Hematopoietic multipotent progenitor cell treated with erythropoietin and hydrocortisone succinate and interleukin-3 and kit ligand, for 6 days (in vitro differentiated cells): ENCODE results near the gene INHBC.

Source experiments
- DNase-seq: peaks from one replicate; pipeline ENCODE4 v3.0.0-alpha.2; 2015

INHBC gene

GRCh38 chr12:57455374-57456144, 21.0 kb downstream of the INHBC start:
- no peak for DNase-seq

DNA sequence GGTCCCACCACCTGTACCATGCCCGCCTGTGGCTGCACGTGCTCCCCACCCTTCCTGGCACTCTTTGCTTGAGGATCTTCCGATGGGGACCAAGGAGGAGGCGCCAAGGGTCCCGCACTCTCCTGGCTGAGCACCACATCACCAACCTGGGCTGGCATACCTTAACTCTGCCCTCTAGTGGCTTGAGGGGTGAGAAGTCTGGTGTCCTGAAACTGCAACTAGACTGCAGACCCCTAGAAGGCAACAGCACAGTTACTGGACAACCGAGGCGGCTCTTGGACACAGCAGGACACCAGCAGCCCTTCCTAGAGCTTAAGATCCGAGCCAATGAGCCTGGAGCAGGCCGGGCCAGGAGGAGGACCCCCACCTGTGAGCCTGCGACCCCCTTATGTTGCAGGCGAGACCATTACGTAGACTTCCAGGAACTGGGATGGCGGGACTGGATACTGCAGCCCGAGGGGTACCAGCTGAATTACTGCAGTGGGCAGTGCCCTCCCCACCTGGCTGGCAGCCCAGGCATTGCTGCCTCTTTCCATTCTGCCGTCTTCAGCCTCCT, 21.6 kb downstream of the INHBC start:
- peak; percentile 83 for DNase-seq

DNA sequence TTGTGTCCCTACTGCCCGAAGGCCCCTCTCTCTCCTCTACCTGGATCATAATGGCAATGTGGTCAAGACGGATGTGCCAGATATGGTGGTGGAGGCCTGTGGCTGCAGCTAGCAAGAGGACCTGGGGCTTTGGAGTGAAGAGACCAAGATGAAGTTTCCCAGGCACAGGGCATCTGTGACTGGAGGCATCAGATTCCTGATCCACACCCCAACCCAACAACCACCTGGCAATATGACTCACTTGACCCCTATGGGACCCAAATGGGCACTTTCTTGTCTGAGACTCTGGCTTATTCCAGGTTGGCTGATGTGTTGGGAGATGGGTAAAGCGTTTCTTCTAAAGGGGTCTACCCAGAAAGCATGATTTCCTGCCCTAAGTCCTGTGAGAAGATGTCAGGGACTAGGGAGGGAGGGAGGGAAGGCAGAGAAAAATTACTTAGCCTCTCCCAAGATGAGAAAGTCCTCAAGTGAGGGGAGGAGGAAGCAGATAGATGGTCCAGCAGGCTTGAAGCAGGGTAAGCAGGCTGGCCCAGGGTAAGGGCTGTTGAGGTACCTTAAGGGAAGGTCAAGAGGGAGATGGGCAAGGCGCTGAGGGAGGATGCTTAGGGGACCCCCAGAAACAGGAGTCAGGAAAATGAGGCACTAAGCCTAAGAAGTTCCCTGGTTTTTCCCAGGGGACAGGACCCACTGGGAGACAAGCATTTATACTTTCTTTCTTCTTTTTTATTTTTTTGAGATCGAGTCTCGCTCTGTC, 22.3 kb downstream of the INHBC start:
- DNase-seq: no peak

GRCh38 chr12:57458665-57459054, 24.1 kb downstream of the INHBC start:
- DNase-seq: no peak

DNA sequence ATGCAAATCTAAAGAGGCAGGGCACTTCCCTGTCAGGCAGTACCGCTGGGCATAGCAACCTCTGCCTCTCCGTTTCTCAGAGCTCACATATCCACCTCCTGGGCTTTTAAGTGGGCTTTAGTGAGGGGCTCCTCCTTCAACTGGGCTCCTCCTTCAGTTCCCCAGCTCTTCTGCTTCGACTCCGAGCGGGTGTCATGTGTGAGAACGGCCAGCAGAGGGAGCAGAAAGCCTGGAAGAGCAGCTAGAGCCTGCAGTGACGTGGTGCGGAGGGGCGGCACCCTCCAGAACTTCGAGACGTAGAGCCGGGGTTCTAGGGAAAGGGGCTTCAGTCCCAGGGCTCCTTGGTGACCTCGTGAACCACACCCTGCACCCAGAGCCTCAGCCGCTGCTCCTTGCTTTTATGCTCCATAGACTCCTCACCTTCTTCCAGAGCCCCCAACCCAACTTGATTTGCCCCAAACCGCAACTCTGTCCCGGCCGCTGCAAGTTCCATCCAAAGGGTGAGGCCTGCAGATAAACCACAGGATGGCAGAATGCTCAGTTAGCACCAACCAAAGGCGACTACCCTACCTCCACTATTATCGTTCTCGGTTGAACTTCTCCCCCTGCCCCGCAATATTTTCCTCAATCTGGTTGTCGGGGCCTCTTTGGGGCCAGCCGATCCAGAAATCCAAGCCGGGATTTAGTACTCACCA, 24.6 kb downstream of the INHBC start:
- peak; percentile 96 for DNase-seq

DNA sequence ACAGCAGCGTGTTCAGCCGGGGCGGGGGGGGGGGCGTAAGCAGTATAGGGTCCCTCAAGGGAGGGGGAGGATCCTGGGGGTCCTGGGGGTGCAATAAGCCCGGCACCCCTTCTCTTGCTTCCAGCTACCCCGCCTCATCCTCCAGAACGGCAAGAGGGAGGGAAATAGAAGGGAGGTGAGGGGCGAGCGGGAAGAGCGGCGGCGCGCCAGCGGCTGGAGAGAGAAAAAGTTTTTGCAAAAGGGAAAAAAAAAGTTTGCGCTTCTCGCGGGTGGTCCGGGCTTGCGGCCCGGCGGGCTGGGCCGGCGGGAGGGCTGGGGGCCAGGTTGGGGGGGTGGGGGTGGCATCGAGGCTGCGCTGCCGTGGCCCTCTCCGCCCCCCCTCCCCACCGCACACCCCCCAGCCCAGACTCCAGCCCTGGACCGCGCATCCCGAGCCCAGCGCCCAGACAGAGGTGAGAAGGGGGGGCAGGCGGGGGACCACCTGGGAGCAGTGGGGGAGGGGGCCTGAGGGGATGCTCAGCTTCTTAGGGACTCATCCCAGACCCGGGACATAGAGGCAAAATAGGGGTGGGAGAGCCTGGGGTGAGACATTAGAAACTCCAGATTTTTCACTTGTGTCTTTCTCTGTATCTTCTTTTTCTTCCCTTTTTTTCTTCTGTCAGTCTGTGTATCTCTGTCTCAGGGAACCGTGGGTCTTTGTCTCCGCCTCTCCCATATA, 25.3 kb downstream of the INHBC start, which contains the start of gene GLI1:
Gene GLI1, plus strand, starts transcription at position 36 of the 718 bp plus-strand sequence. CDS start 3,907 bp downstream, outside the sequence.
- peak; percentile 29 for DNase-seq

DNA sequence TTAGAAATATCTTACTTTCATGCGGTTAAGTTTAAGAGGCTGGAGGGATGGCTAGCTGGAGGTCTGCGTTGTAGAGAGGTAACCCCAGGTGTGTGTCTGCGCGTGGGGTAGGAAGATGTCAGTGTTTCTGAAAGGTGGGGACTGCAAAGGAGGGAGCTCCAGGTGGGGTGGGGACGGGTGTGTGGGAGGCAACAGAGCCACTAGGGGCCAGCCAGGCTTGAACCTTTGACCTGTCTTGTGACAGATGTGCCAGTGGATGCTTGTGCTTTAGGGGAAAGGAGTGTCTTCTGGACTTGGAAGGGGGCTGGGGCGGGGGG, 25.8 kb downstream of the INHBC start:
- DNase-seq: no peak

GRCh38 chr12:57460841-57461275, 26.3 kb downstream of the INHBC start:
- DNase-seq: no peak

DNA sequence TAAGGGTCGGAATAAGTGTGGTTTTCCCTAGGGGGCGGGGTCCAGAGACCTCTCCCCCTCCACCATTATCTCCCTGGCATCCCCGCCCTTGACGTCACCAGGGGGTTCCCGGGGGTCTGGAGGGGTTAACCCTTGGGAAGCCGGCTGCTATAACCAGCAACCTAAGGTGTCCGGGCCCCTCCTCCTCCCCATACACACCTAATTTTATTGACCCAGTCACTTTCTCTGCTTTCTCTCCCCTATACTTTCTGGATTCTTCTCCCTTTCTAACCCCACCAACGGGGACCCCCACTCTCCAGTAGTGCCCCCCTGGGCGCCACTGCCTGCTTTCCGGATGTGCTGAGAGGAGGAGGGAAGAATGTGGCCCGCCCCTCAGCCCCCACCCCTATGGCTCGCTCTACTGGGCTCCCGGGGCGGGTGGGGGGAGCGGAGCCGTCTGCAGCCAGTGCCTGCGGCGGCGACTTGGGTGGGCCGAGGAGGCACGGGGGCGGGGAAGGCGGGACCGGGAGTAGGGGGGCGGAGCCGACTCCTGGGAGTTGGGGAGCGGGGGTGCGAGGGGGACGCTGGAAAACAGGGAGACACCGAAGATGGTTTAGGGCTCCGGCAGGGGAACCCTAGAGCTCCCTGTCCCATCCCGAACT, 26.8 kb downstream of the INHBC start:
- peak; percentile 45 for DNase-seq

- peak; percentile 26 for DNase-seq
Measured at GRCh38 chr12:57461917-57462250, 27.3 kb downstream of the INHBC start.

GRCh38 chr12:57462251-57462911, 27.8 kb downstream of the INHBC start:
- peak; percentile 93 for DNase-seq

DNA sequence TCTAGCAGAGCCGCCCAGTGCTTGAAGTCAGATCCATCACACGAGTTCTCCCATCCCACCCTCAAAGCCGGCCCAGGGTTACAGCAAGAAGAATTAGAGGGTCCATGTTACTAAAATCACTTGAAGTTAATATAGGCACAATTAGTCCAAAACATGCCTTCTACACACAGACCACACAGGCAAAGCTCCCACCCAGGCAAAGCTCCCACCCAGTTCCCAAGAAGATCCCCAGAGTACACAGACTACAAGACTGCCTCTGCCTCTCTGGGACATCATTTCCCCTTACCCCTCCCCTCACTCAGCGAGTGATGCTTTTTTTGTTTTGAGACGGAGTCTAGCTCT, 28.3 kb downstream of the INHBC start:
- no peak for DNase-seq

DNA sequence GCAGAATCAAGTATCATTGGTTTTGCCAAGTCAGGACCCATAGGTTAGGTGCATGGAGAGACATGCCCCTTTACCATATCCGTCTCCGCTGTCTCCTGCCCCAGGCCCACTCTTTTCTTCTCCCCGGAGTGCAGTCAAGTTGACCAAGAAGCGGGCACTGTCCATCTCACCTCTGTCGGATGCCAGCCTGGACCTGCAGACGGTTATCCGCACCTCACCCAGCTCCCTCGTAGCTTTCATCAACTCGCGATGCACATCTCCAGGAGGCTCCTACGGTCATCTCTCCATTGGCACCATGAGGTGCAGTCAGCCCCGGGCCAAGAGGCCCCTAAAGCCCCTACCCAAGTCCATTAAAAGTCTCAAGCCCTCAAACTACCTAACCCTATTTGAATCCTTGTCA, 30.0 kb downstream of the INHBC start:
- DNase-seq: no peak

GRCh38 chr12:57465030-57465746, 30.6 kb downstream of the INHBC start:
- no peak for DNase-seq

GRCh38 chr12:57465747-57466505, 31.3 kb downstream of the INHBC start:
- no peak for DNase-seq

- no peak for DNase-seq
Measured at GRCh38 chr12:57467212-57467874, 32.8 kb downstream of the INHBC start.

DNA sequence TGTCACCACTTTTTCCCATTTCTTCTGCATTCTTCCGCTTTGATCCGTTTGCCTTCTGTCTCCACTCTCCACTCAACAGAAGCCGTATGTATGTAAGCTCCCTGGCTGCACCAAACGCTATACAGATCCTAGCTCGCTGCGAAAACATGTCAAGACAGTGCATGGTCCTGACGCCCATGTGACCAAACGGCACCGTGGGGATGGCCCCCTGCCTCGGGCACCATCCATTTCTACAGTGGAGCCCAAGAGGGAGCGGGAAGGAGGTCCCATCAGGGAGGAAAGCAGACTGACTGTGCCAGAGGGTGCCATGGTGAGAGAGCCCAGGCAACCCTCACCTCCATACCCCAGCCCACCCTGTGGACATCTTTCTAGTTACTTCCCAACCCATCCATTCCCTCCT, 33.3 kb downstream of the INHBC start:
- DNase-seq: no peak

DNA sequence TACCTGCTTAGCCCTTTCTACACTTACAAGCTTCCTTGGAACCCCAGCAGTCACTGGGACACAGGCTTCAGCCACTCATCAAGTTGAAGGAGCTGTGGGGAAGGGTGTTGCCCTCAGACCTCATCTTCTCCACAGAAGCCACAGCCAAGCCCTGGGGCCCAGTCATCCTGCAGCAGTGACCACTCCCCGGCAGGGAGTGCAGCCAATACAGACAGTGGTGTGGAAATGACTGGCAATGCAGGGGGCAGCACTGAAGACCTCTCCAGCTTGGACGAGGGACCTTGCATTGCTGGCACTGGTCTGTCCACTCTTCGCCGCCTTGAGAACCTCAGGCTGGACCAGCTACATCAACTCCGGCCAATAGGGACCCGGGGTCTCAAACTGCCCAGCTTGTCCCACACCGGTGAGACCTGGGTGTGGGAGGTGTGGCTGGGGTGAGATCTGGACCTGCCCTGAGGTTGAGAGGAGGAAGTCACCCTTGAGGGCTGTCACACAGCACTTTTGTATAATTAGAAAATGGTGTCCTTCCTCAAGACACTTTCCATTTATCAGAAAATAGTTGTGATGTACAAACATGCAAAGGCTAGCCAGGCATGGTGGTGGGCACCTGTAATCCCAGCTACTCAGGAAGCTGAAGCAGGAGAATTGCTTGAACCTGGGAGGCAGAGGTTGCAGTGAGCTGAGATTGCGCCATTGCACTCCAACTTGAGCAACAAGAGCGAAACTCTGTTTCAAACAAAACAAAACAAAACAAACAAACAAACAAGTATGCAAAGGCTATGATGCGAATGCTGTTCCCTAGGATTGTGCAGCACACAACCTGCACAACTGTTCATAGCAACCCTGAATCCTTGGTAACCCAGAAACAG, 34.9 kb downstream of the INHBC start:
- peak; percentile 26 for DNase-seq
